ENCODE results near the gene YY1.

The YY1 gene

GRCh38 chr14:100293497-100294212, 54.7 kb downstream of the YY1 start:
- H3K27ac ChIP-seq (ENCODE audit: low read length) = no peak overlapping the region
- peaks cover 86% of the 10 kb centered on the region for H3K36me3 ChIP-seq (ENCODE audit: insufficient read depth, low read length)
- no peak overlapping the region for H3K4me2 ChIP-seq (ENCODE audit: insufficient read depth, low read length)
- no peak overlapping the region for H3K4me3 ChIP-seq (ENCODE audit: low read depth in 1 of 2, low read length in 2 of 2)
- peaks cover 66% of the 10 kb centered on the region for H4K20me1 ChIP-seq (ENCODE audit: insufficient read depth, low read length)
- no peaks in the 10 kb centered on the region for H3K27me3 ChIP-seq (ENCODE audit: insufficient read depth, low read length, poor library complexity)
- ATAC-seq (ENCODE audit: insufficient read depth, low read depth) (no peak), DNase-seq (no peak)
- H3K9me3 ChIP-seq (ENCODE audit: insufficient read depth, low read length, severe bottlenecking) = no peaks in the 10 kb centered on the region
- H3K4me1 ChIP-seq (ENCODE audit: insufficient read depth, low read length) = no peaks in the 10 kb centered on the region
- no peak overlapping the region for H2AFZ ChIP-seq (ENCODE audit: low read depth, low read length)
- TF ChIP-seq CTCF (IDR thresholded peaks at IDR 0.05; ENCODE audit: borderline replicate concordance, extremely low read depth, low read length, poor library complexity, severe bottlenecking) (no peak), EZH2 (IDR thresholded peaks at IDR 0.05; ENCODE audit: borderline replicate concordance, low read depth, low read length, severe bottlenecking) (no peak)
- peaks cover 27% of the 10 kb centered on the region for H3K79me2 ChIP-seq (ENCODE audit: insufficient read depth, low read length)
- H3K9ac ChIP-seq (ENCODE audit: low read depth, low read length) = no peak overlapping the region

- peaks cover 86% of the 10 kb centered on the region for H3K36me3 ChIP-seq (ENCODE audit: insufficient read depth, low read length)
- H3K4me2 ChIP-seq (ENCODE audit: insufficient read depth, low read length) = no peak overlapping the region
- no peak overlapping the region for H2AFZ ChIP-seq (ENCODE audit: low read depth, low read length)
- no peak overlapping the region for H3K9ac ChIP-seq (ENCODE audit: low read depth, low read length)
- no peak overlapping the region for H3K27ac ChIP-seq (ENCODE audit: low read length)
- DNase-seq = no peak
- no peaks in the 10 kb centered on the region for H3K27me3 ChIP-seq (ENCODE audit: insufficient read depth, low read length, poor library complexity)
- no peaks in the 10 kb centered on the region for H3K9me3 ChIP-seq (ENCODE audit: insufficient read depth, low read length, severe bottlenecking)
- no peak overlapping the region for H3K4me3 ChIP-seq (ENCODE audit: low read depth in 1 of 2, low read length in 2 of 2)
- peaks cover 67% of the 10 kb centered on the region for H4K20me1 ChIP-seq (ENCODE audit: insufficient read depth, low read length)
- H3K4me1 ChIP-seq (ENCODE audit: insufficient read depth, low read length) = no peaks in the 10 kb centered on the region
- ATAC-seq (ENCODE audit: insufficient read depth, low read depth) = no peak
- TF ChIP-seq CTCF (IDR thresholded peaks at IDR 0.05; ENCODE audit: borderline replicate concordance, extremely low read depth, low read length, poor library complexity, severe bottlenecking) = no peak
- no peak for TF ChIP-seq EZH2 (IDR thresholded peaks at IDR 0.05; ENCODE audit: borderline replicate concordance, low read depth, low read length, severe bottlenecking)
- H3K79me2 ChIP-seq (ENCODE audit: insufficient read depth, low read length) = peaks cover 32% of the 10 kb centered on the region
Observed at GRCh38 chr14:100294213-100294962, 55.4 kb downstream of the YY1 start.

- Histone ChIP-seq H3K36me3 (ENCODE audit: insufficient read depth, low read length) (peaks cover 86% of the 10 kb centered on the region), H3K4me1 (ENCODE audit: insufficient read depth, low read length) (no peaks in the 10 kb centered on the region), H2AFZ (ENCODE audit: low read depth, low read length) (no peak overlapping the region)
Observed at GRCh38 chr14:100294963-100295330, 56.0 kb downstream of the YY1 start.

More at GRCh38 chr14:100294963-100295330, 56.0 kb downstream of the YY1 start:
- peaks cover 35% of the 10 kb centered on the region for H3K79me2 ChIP-seq (ENCODE audit: insufficient read depth, low read length)
- H3K4me2 ChIP-seq (ENCODE audit: insufficient read depth, low read length) = no peak overlapping the region
- no peaks in the 10 kb centered on the region for H3K27me3 ChIP-seq (ENCODE audit: insufficient read depth, low read length, poor library complexity)
- H3K9ac ChIP-seq (ENCODE audit: low read depth, low read length) = no peak overlapping the region
- TF ChIP-seq EZH2 (IDR thresholded peaks at IDR 0.05; ENCODE audit: borderline replicate concordance, low read depth, low read length, severe bottlenecking) (no peak), CTCF (IDR thresholded peaks at IDR 0.05; ENCODE audit: borderline replicate concordance, extremely low read depth, low read length, poor library complexity, severe bottlenecking) (no peak)
- no peak overlapping the region for H3K4me3 ChIP-seq (ENCODE audit: low read depth in 1 of 2, low read length in 2 of 2)
- ATAC-seq (ENCODE audit: insufficient read depth, low read depth) (no peak), DNase-seq (no peak)
- no peak overlapping the region for H3K27ac ChIP-seq (ENCODE audit: low read length)
- H3K9me3 ChIP-seq (ENCODE audit: insufficient read depth, low read length, severe bottlenecking) = no peaks in the 10 kb centered on the region
- H4K20me1 ChIP-seq (ENCODE audit: insufficient read depth, low read length) = peaks cover 68% of the 10 kb centered on the region
